Measurements from ENCODE around the gene TRIM38. TPM values are rescaled to one million over a fixed set of nuclear protein-coding genes. Genes with fewer than 3 reads are reported as not detected.

The TRIM38 gene
- total and polyA plus RNA-seq, 2 of the 13 experiments (the other 11 are each of a cell fraction or from before 2014, with no cell fraction given), result 2.5 to 3.1 TPM

GRCh38 chr6:25984265-25984664 is 21.7 kb downstream of the TRIM38 start:
- H3K4me3 ChIP-seq (replicated peaks in 1 of 3; ENCODE audit: insufficient read depth in 1 of 3, low read depth in 2 of 3, low read length in 3 of 3), result no peak overlapping the region
- H3K27me3 ChIP-seq (ENCODE audit: control insufficient read depth in 1 of 2, insufficient read depth in 2 of 2, low read length in 2 of 2), result no peaks in the 10 kb centered on the region
- no peaks in the 10 kb centered on the region for H3K79me2 ChIP-seq (ENCODE audit: insufficient read depth, low read length)
- no peak overlapping the region for H3K9ac ChIP-seq (ENCODE audit: insufficient read depth, low read depth, low read length)
- ChIA-PET CTCF (ENCODE audit: low intra/inter-chr PET ratio, low total read pairs) (no interaction called here), POLR2A (no interaction called here)
- TF ChIP-seq IKZF1 (IDR thresholded peaks at IDR 0.05) (no peak), ZNF317 (CRISPR knock-in tag; IDR thresholded peaks at IDR 0.05) (no peak), ZNF772 (CRISPR knock-in tag; IDR thresholded peaks at IDR 0.05) (no peak), ZNF318 (CRISPR knock-in tag; IDR thresholded peaks at IDR 0.05) (no peak), ETV6 (CRISPR knock-in tag; conservative IDR thresholded peaks at IDR 0.05) (no peak), MAF1 (CRISPR knock-in tag; IDR thresholded peaks at IDR 0.05; ENCODE audit: borderline replicate concordance) (no peak), PTBP1 (IDR thresholded peaks at IDR 0.05; ENCODE audit: low read depth, low read length, poor library complexity, severe bottlenecking) (no peak), ELF1 (CRISPR knock-in tag; IDR thresholded peaks at IDR 0.05) (no peak), NCOA1 (CRISPR knock-in tag; IDR thresholded peaks at IDR 0.05) (no peak), ZNF766 (CRISPR knock-in tag; IDR thresholded peaks at IDR 0.05; ENCODE audit: borderline replicate concordance) (no peak)
- TF ChIP-seq, protein P1, sequence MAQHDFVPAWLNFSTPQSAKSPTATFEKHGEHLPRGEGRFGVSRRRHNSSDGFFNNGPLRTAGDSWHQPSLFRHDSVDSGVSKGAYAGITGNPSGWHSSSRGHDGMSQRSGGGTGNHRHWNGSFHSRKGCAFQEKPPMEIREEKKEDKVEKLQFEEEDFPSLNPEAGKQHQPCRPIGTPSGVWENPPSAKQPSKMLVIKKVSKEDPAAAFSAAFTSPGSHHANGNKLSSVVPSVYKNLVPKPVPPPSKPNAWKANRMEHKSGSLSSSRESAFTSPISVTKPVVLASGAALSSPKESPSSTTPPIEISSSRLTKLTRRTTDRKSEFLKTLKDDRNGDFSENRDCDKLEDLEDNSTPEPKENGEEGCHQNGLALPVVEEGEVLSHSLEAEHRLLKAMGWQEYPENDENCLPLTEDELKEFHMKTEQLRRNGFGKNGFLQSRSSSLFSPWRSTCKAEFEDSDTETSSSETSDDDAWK (CRISPR knock-in tag; IDR thresholded peaks at IDR 0.05), result no peak
- H3K27ac ChIP-seq (ENCODE audit: extremely low read length, insufficient read depth, low read length), result no peak overlapping the region
- peaks cover 0 to 10% of the 10 kb centered on the region in 2 experiments; a peak in 2 of 5 replicates for H3K36me3 ChIP-seq (replicated peaks in 1 of 2; ENCODE audit: control insufficient read depth in 1 of 2, insufficient read depth in 2 of 2, low read length in 2 of 2)
- 93% methylated on average over 2 of the region's 2 CpGs for WGBS (ENCODE audit: low lambda C conversion rate)
- H4K20me1 ChIP-seq (ENCODE audit: insufficient read depth, low read length), result no peaks in the 10 kb centered on the region
- H3K4me2 ChIP-seq (ENCODE audit: low read depth, low read length), result no peak overlapping the region
- no TSS peak for BruUV-seq (replicated peaks)
- peaks cover 12% of the 10 kb centered on the region; the same call in 1 of the 2 replicates for H3K4me1 ChIP-seq (ENCODE audit: insufficient read depth, low read length)
- ATAC-seq, result no peak
- H3K9me3 ChIP-seq (ENCODE audit: low read length), result no peaks in the 10 kb centered on the region
- H2AFZ ChIP-seq (ENCODE audit: low read length), result no peak overlapping the region
- FAIRE-seq, result no peak
- intact Hi-C loops (cut with micrococcal nuclease; ENCODE audit: unreplicated experiment) (no loop called here), in situ Hi-C loops (cut with HindIII; ENCODE audit: extremely low pct_ligation_motif_present, low pct_unique_long_range_greater_than_20kb) (no loop called here)
- no peak for DNase-seq (ENCODE audit: low spot score)
